Vagina (tissue), 2 donors: ENCODE measurements around the gene TCF4.

Experiments
- POLR2A ChIP-seq, 2 donors: fragments of 450-650 bp; IDR thresholded peaks; one replicate each; pipeline ENCODE4 v1.6.1; 2017; ENCODE audit warnings: antibody characterized with exemption in 2 of 2, mild to moderate bottlenecking in 2 of 2, moderate library complexity in 2 of 2
- POLR2AphosphoS5 ChIP-seq, 2 donors: sonication (generic); formaldehyde crosslinking; IDR thresholded peaks; one replicate each; pipeline ENCODE4 v1.9.0; 2017; ENCODE audit warnings: antibody characterized with exemption in 2 of 2, mild to moderate bottlenecking in 2 of 2, low read depth in 1 of 2; ENCODE audit not compliant: insufficient read depth in 1 of 2
- TF ChIP-seq, protein P1 (sequence below), 3 experiments: fragments of 450-650 bp in 2 of 3; fragments of 200-600 bp in 1 of 3; sonication (generic) in 1 of 3; IDR thresholded peaks; one replicate each; pipeline ENCODE4 v1.5.1; 2017 to 2019; ENCODE audit warnings: antibody characterized with exemption in 3 of 3, mild to moderate bottlenecking in 2 of 3, moderate library complexity in 2 of 3

DNA sequence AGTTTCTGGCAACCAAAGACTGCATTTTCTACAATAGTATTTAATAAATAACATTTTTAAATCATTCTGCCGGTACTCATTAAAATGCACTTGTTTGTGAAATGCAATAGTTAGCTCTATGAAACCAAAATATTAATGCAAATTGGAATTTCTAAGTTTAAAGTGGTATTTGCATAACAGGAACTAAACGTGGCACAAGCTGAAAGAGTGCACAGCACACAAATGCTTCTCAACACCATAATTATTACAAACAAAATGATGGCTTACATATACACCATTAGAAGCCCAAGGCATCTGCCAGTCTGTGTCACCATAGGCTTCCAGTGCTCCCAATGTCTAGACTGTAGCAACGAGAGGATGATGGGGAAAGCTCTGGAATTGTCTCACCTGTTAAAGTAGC, 280.5 kb downstream of the TCF4 start:
- TF ChIP-seq, protein P1, sequence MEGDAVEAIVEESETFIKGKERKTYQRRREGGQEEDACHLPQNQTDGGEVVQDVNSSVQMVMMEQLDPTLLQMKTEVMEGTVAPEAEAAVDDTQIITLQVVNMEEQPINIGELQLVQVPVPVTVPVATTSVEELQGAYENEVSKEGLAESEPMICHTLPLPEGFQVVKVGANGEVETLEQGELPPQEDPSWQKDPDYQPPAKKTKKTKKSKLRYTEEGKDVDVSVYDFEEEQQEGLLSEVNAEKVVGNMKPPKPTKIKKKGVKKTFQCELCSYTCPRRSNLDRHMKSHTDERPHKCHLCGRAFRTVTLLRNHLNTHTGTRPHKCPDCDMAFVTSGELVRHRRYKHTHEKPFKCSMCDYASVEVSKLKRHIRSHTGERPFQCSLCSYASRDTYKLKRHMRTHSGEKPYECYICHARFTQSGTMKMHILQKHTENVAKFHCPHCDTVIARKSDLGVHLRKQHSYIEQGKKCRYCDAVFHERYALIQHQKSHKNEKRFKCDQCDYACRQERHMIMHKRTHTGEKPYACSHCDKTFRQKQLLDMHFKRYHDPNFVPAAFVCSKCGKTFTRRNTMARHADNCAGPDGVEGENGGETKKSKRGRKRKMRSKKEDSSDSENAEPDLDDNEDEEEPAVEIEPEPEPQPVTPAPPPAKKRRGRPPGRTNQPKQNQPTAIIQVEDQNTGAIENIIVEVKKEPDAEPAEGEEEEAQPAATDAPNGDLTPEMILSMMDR (IDR thresholded peaks at IDR 0.05), result no peak
- no peak for TF ChIP-seq POLR2A (IDR thresholded peaks at IDR 0.05)
- TF ChIP-seq POLR2AphosphoS5 (IDR thresholded peaks at IDR 0.05; ENCODE audit: insufficient read depth in 1 of 2, low read depth in 1 of 2), result no peak
